CD4-positive, alpha-beta T cell (primary cell): ENCODE measurements around the gene VSIG1. TPM values are rescaled to one million over a fixed set of nuclear protein-coding genes. Genes with fewer than 3 reads are reported as not detected.
A peak's percentile ranks its signal among the peaks of the same experiment; 100 is the strongest.

Experiments
- ATAC-seq: fragments of 200-7000 bp; cut with Tn5 transposase; one replicate; pipeline ENCODE4 v1.10.0; 2022; ENCODE audit warnings: mild to moderate bottlenecking; ENCODE audit not compliant: poor library complexity
- CTCF ChIA-PET: fragments of 350-600 bp; sonication (Branson Sonifier 250); formaldehyde crosslinking; loops from one replicate; lab custom pipeline; 2021; ENCODE audit warnings: antibody characterized with exemption, inconsistent platforms; lab: Charles Lee
- POLR2A ChIA-PET: fragments of 350-600 bp; sonication (Branson Sonifier 250); formaldehyde crosslinking; loops from one replicate; lab custom pipeline; 2021; ENCODE audit warnings: antibody characterized with exemption, inconsistent platforms; lab: Charles Lee
- DNase-seq, 14 experiments: peaks; one replicate each; pipeline ENCODE4 v3.0.0-alpha.2; 2013 to 2020; ENCODE audit warnings: mixed read lengths in 2 of 14
- H3K27ac ChIP-seq, 2 donors: one replicate each; pipeline versions ENCODE4 v1.5.1 to v1.7.0; 2013; ENCODE audit warnings: low read length in 2 of 2, low read depth in 1 of 2, mild to moderate bottlenecking in 1 of 2
- H3K27me3 ChIP-seq, 2 experiments: 1 replicate in 1 of 2; 2 replicates in 1 of 2; pipeline versions ENCODE4 v1.6.1 to v1.7.0; 2013; ENCODE audit warnings: low read length in 2 of 2, control low read depth in 1 of 2, mild to moderate bottlenecking in 1 of 2, moderate library complexity in 1 of 2; ENCODE audit not compliant: insufficient read depth in 2 of 2, control insufficient read depth in 1 of 2
- H3K36me3 ChIP-seq: one replicate; pipeline ENCODE4 v1.6.1; 2013; ENCODE audit warnings: low read length, control low read depth; ENCODE audit not compliant: insufficient read depth
- H3K4me1 ChIP-seq: one replicate; pipeline ENCODE4 v1.6.1; 2013; ENCODE audit warnings: low read length, control low read depth; ENCODE audit not compliant: insufficient read depth
- H3K4me3 ChIP-seq: one replicate; pipeline ENCODE4 v1.5.1; 2013; ENCODE audit warnings: mild to moderate bottlenecking, low read length, moderate library complexity
- H3K9me3 ChIP-seq, 2 experiments: 1 replicate in 1 of 2; 2 replicates in 1 of 2; pipeline versions ENCODE4 v1.6.1 to v1.7.0; 2013; ENCODE audit warnings: low read length in 2 of 2, mild to moderate bottlenecking in 2 of 2, control low read depth in 1 of 2, moderate library complexity in 1 of 2; ENCODE audit not compliant: control insufficient read depth in 1 of 2, insufficient read depth in 1 of 2
- H3K27ac Mint-ChIP-seq: one replicate; pipeline ENCODE4 v1.8.0; 2020; ENCODE audit warnings: mixed read lengths
- H3K27me3 Mint-ChIP-seq: one replicate; pipeline ENCODE4 v1.8.0; 2021; ENCODE audit warnings: mixed read lengths
- H3K36me3 Mint-ChIP-seq: one replicate; pipeline ENCODE4 v1.8.0; 2021; ENCODE audit warnings: low read depth, mixed read lengths
- H3K4me1 Mint-ChIP-seq: one replicate; pipeline ENCODE4 v1.8.0; 2021; ENCODE audit warnings: low read depth, mixed read lengths
- H3K4me3 Mint-ChIP-seq: one replicate; pipeline ENCODE4 v1.8.0; 2020; ENCODE audit warnings: mild to moderate bottlenecking, mixed read lengths
- H3K9me3 Mint-ChIP-seq: one replicate; pipeline ENCODE4 v1.8.0; 2020; ENCODE audit warnings: mixed read lengths
- CTCF ChIP-seq: fragments of 200-600 bp; IDR thresholded peaks from one replicate; pipeline ENCODE4 v1.8.0; 2022; ENCODE audit warnings: antibody characterized with exemption, mild to moderate bottlenecking
- intact Hi-C, 2 experiments: fragments of 100-400 bp; cut with DNase I in 1 of 2; cut with micrococcal nuclease in 1 of 2; formaldehyde crosslinking; loops; one replicate each; pipeline versions ENCODE4 v1.15.1 to v1.9.0; 2023 to 2025; cut with DNase I, micrococcal nuclease
- polyA plus RNA-seq, 2 donors: library from polyadenylated mRNA; unstranded; fragments of 120-200 nt; gene quantifications; one replicate each; pipeline ENCODE4 v1.2.1, GENCODE V29; 2013
- total RNA-seq, 174 experiments: library from RNA in 2 of 174; stranded (reverse) in 2 of 174; gene quantifications; one replicate each; pipeline ENCODE4 v1.2.3 and lab custom pipeline; 2021 to 2026

Gene VSIG1
- total RNA-seq (10 to 100 TPM; 12.5 to 14.9 TPM), total RNA-seq (lab: John Stamatoyannopoulos, UW) (0.05 to 60.2 (median 30.6) reads per million in 172 experiments)
- polyA plus RNA-seq (2013, experiment 1 of 2) = 28.5 TPM
- 34.1 TPM for polyA plus RNA-seq (2013, experiment 2 of 2)

GRCh38 chrX:108044554-108045256 lies at the start of gene VSIG1:
Gene VSIG1 (plus strand): TSS chrX:108045065. CDS start chrX:108045131, 66 bp downstream.
- CTCF ChIA-PET = interaction anchor here (0.9 to 1.7 kb wide), 2 partner anchors 14 to 24 kb away, joined by 3 read pairs; no protein-coding TSS in a partner anchor
- no peak for ATAC-seq
- H3K27ac Mint-ChIP-seq = peak within 1 kb of the TSS; percentile 27

GRCh38 chrX:107996124-107996523 lies 48.7 kb upstream of the VSIG1 start:
- no peak for TF ChIP-seq CTCF
- ChIA-PET CTCF (no interaction called here), POLR2A (no interaction called here)
- no peak overlapping the region for H3K4me3 ChIP-seq
- no peaks in the 10 kb centered on the region for H3K36me3 ChIP-seq
- Mint-ChIP-seq H3K9me3 (no peaks in the 10 kb centered on the region), H3K27me3 (no peaks in the 10 kb centered on the region), H3K4me3 (no peak overlapping the region), H3K36me3 (no peaks in the 10 kb centered on the region), H3K27ac (no peak overlapping the region), H3K4me1 (peaks cover under 1% of the 10 kb centered on the region)
- no peak overlapping the region for H3K27ac ChIP-seq
- ATAC-seq (no peak), DNase-seq (no peak)
- H3K27me3 ChIP-seq = no peaks in the 10 kb centered on the region
- H3K4me1 ChIP-seq = peaks cover 2% of the 10 kb centered on the region
- H3K9me3 ChIP-seq = no peaks in the 10 kb centered on the region
- intact Hi-C loops = no loop called here

More at GRCh38 chrX:108044554-108045256, at the start of gene VSIG1:
- H3K4me3 ChIP-seq = no peak within 1 kb of the TSS
- no peak for DNase-seq
- Mint-ChIP-seq H3K4me1 (peaks cover 34% of the 10 kb centered on the region), H3K9me3 (no peaks in the 10 kb centered on the region), H3K36me3 (peaks cover 8% of the 10 kb centered on the region), H3K27me3 (no peaks in the 10 kb centered on the region), H3K4me3 (no peak within 1 kb of the TSS)
- intact Hi-C loops = no loop called here
- no peaks in the 10 kb centered on the region for H3K9me3 ChIP-seq
- no peaks in the 10 kb centered on the region for H3K4me1 ChIP-seq
- no peak within 1 kb of the TSS for H3K27ac ChIP-seq
- no peaks in the 10 kb centered on the region for H3K36me3 ChIP-seq
- POLR2A ChIA-PET = no interaction called here
- H3K27me3 ChIP-seq = no peaks in the 10 kb centered on the region
- no peak for TF ChIP-seq CTCF

GRCh38 chrX:108000751-108001150 lies 44.1 kb upstream of the VSIG1 start:
- no peak overlapping the region for H3K4me3 ChIP-seq
- no peaks in the 10 kb centered on the region for H3K27me3 Mint-ChIP-seq
- H3K36me3 ChIP-seq = no peaks in the 10 kb centered on the region
- DNase-seq (no peak), ATAC-seq (no peak)
- H3K36me3 Mint-ChIP-seq = no peaks in the 10 kb centered on the region
- no peaks in the 10 kb centered on the region for H3K27me3 ChIP-seq
- TF ChIP-seq CTCF = no peak
- peaks cover 8% of the 10 kb centered on the region for H3K4me1 Mint-ChIP-seq
- H3K4me3 Mint-ChIP-seq = no peak overlapping the region
- ChIA-PET POLR2A (interaction anchor here (1.1 kb wide), 1 partner anchor 18 kb away, joined by 3 read pairs; no protein-coding TSS in a partner anchor), CTCF (interaction anchor here (0.6 to 1.0 kb wide), 4 partner anchors 10 to 20 kb away, joined by 3 to 5 read pairs (median 3); no protein-coding TSS in a partner anchor)
- H3K9me3 ChIP-seq = no peaks in the 10 kb centered on the region
- peak overlapping the region; percentile 43 for H3K27ac Mint-ChIP-seq
- peaks cover 6% of the 10 kb centered on the region for H3K4me1 ChIP-seq
- no peak overlapping the region for H3K27ac ChIP-seq
- intact Hi-C loops = no loop called here
- no peaks in the 10 kb centered on the region for H3K9me3 Mint-ChIP-seq
